Stimulated activated CD8-positive, alpha-beta memory T cell treated with anti-CD3 and anti-CD28 coated beads, Interleukin-15, amount 100 ng/mL, for 48 hours (primary cell): ENCODE results near the gene MEOX1.
"Not testable (repeated sequence)": the region's sequence is repeated elsewhere in the genome, so short reads cannot be mapped to it uniquely, and the experiment has no call there.

ENCODE experiments used
- DNase-seq, 2 donors: peaks; one replicate each; pipeline ENCODE4 v3.0.0-alpha.2; 2020; ENCODE audit warnings: low read depth in 2 of 2

MEOX1 gene

GRCh38 chr17:43618276-43618675, 43.4 kb downstream of the MEOX1 start:
- no peak for DNase-seq

GRCh38 chr17:43616852-43617251, 44.9 kb downstream of the MEOX1 start:
- no peak for DNase-seq

GRCh38 chr17:43616421-43616820, 45.3 kb downstream of the MEOX1 start:
- DNase-seq, result no peak

- DNase-seq, result no peak
Measured at GRCh38 chr17:43616029-43616351, 45.7 kb downstream of the MEOX1 start.

GRCh38 chr17:43615330-43616028, 46.2 kb downstream of the MEOX1 start:
- no peak for DNase-seq

- DNase-seq, result no peak
Measured at GRCh38 chr17:43614561-43614960, 47.2 kb downstream of the MEOX1 start.

GRCh38 chr17:43613917-43614316, 47.8 kb downstream of the MEOX1 start:
- DNase-seq, result no peak

GRCh38 chr17:43612515-43612914, 49.2 kb downstream of the MEOX1 start:
- DNase-seq, result no peak

- no peak for DNase-seq
Measured at GRCh38 chr17:43611230-43611969, 50.3 kb downstream of the MEOX1 start.

GRCh38 chr17:43609613-43610385, 51.9 kb downstream of the MEOX1 start:
- no peak for DNase-seq

- DNase-seq, result peak; percentile 53 to 62
Measured at GRCh38 chr17:43608313-43608712, 53.4 kb downstream of the MEOX1 start.

- DNase-seq, result no peak
Measured at GRCh38 chr17:43604549-43604948, 57.2 kb downstream of the MEOX1 start.

- no peak for DNase-seq
Measured at GRCh38 chr17:43603321-43603720, 58.4 kb downstream of the MEOX1 start.

GRCh38 chr17:43602556-43602955, 59.2 kb downstream of the MEOX1 start:
- not testable (repeated sequence) for DNase-seq

- no peak for DNase-seq
Measured at GRCh38 chr17:43601280-43602039, 60.3 kb downstream of the MEOX1 start.

GRCh38 chr17:43599835-43600234, 61.9 kb downstream of the MEOX1 start:
- no peak for DNase-seq

GRCh38 chr17:43599046-43599395, 62.7 kb downstream of the MEOX1 start:
- no peak for DNase-seq

GRCh38 chr17:43598357-43599045, 63.2 kb downstream of the MEOX1 start:
- DNase-seq, result no peak

GRCh38 chr17:43597624-43598356, 63.9 kb downstream of the MEOX1 start:
- no peak for DNase-seq

- no peak for DNase-seq
Measured at GRCh38 chr17:43595466-43595865, 66.3 kb downstream of the MEOX1 start.
